SU-DHL-6 (cell line): ENCODE measurements around the gene SERPINB11.

Experiments used
- EZH2phosphoT487 ChIP-seq: fragments of 200-600 bp; sonication (generic), shearing (Covaris generic); conservative IDR thresholded peaks from 2 replicates; pipeline ENCODE4 v1.6.1; 2018; ENCODE audit warnings: mild to moderate bottlenecking, antibody characterized with exemption, low read length, moderate library complexity, mixed read lengths
- TF ChIP-seq, protein P1 (sequence below): fragments of 200-600 bp; sonication (generic); IDR thresholded peaks from one replicate; pipeline ENCODE4 v1.5.1; 2017; ENCODE audit warnings: antibody characterized with exemption, mild to moderate bottlenecking, low read length, moderate library complexity; ENCODE audit not compliant: insufficient read depth, poor library complexity, severe bottlenecking

DNA sequence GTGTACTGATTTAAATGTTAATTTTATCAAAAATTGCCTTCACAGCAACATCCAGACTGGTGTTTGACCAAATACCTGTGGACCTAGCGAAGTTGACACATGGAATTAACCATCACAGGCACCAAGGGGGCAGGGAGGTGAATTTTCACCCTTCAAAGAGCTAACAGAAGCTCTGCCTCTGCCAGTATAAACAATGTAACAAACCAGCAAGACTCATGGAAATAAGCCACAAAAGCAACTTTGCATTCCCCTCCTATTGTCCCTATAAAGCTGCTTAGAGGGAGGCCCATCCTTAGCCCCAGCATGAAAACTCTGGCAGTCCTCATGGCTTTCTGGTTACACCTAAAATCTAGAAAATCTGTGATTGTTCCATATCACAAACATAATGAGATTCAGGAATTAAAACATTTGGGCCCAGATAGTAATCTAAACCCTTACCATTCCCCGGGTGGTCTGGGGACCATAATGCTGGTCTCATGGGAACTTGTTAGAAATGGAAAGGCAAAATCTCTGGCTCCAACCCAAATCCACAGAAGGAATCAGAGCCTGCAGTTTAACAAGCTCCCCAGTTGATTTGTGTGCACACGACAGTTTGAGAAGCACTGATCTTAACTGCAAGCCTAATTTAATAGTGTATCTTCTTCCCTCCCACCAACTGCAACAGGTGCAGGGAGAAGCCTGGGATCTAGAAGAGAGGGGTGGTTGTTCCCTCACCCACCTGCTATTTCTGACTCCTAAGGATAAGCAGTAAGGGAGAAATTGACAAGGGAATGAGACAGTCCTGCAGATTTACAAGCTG is 23.1 kb downstream of the SERPINB11 start:
- TF ChIP-seq, protein P1, sequence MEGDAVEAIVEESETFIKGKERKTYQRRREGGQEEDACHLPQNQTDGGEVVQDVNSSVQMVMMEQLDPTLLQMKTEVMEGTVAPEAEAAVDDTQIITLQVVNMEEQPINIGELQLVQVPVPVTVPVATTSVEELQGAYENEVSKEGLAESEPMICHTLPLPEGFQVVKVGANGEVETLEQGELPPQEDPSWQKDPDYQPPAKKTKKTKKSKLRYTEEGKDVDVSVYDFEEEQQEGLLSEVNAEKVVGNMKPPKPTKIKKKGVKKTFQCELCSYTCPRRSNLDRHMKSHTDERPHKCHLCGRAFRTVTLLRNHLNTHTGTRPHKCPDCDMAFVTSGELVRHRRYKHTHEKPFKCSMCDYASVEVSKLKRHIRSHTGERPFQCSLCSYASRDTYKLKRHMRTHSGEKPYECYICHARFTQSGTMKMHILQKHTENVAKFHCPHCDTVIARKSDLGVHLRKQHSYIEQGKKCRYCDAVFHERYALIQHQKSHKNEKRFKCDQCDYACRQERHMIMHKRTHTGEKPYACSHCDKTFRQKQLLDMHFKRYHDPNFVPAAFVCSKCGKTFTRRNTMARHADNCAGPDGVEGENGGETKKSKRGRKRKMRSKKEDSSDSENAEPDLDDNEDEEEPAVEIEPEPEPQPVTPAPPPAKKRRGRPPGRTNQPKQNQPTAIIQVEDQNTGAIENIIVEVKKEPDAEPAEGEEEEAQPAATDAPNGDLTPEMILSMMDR: no peak
- no peak for TF ChIP-seq EZH2phosphoT487
